GM12873 (cell line): ENCODE data around the gene YAF2.

Experiments used
- CTCF ChIP-seq: IDR thresholded peaks from 2 replicates; pipeline ENCODE4 v1.5.1; 2012; ENCODE audit warnings: low read depth, mild to moderate bottlenecking, moderate library complexity, low read length, control low read depth; ENCODE audit not compliant: insufficient read depth; ENCODE audit errors: missing control alignments

Gene YAF2

GRCh38 chr12:42125388-42125767 is 112.7 kb downstream of the YAF2 start:
- no peak for TF ChIP-seq CTCF

GRCh38 chr12:42124764-42125387 is 113.2 kb downstream of the YAF2 start:
- no peak for TF ChIP-seq CTCF

- no peak for TF ChIP-seq CTCF
Observed at GRCh38 chr12:42119085-42119633, 118.9 kb downstream of the YAF2 start.

- no peak for TF ChIP-seq CTCF
Observed at GRCh38 chr12:42118136-42118879, 119.7 kb downstream of the YAF2 start.

- no peak for TF ChIP-seq CTCF
Observed at GRCh38 chr12:42109031-42109430, 129.0 kb downstream of the YAF2 start.
